HepG2 (cell line): ENCODE measurements around the gene ABRACL. TPM values are rescaled to one million over a fixed set of nuclear protein-coding genes. Genes with fewer than 3 reads are reported as not detected.
A peak's percentile ranks its signal among the peaks of the same experiment; 100 is the strongest.

ENCODE experiments used
- CBFB ChIP-seq: sonication (generic); formaldehyde crosslinking; IDR thresholded peaks from 2 replicates; pipeline ENCODE4 v1.4.0; 2020; ENCODE audit warnings: missing genetic modification reagents
- KDM5A ChIP-seq: fragments of 200-600 bp; sonication (generic); IDR thresholded peaks from 2 replicates; pipeline ENCODE4 v1.7.0; 2018; ENCODE audit warnings: antibody characterized with exemption, mild to moderate bottlenecking, low read length, borderline replicate concordance
- NKX3-1 ChIP-seq: sonication (generic); formaldehyde crosslinking; IDR thresholded peaks from 2 replicates; pipeline ENCODE4 v1.5.0; 2020; ENCODE audit warnings: missing genetic modification reagents
- NR2F2 ChIP-seq: IDR thresholded peaks from 2 replicates; pipeline ENCODE4 v1.6.1; 2012; ENCODE audit warnings: low read depth, inconsistent platforms, borderline replicate concordance
- SETDB1 ChIP-seq: sonication (generic); formaldehyde crosslinking; IDR thresholded peaks from 2 replicates; pipeline ENCODE4 v1.5.1; 2020; ENCODE audit warnings: missing genetic modification reagents, mild to moderate bottlenecking, borderline replicate concordance
- ZMAT3 ChIP-seq: sonication (generic); formaldehyde crosslinking; conservative IDR thresholded peaks from 2 replicates; pipeline ENCODE4 v1.7.0; 2021; ENCODE audit warnings: missing genetic modification reagents
- ZNF232 ChIP-seq: sonication (generic); formaldehyde crosslinking; IDR thresholded peaks from 2 replicates; pipeline ENCODE4 v1.4.0; 2020; ENCODE audit warnings: missing genetic modification reagents, borderline replicate concordance
- ZSCAN25 ChIP-seq: sonication (generic); formaldehyde crosslinking; IDR thresholded peaks from 2 replicates; pipeline ENCODE4 v1.8.0; 2022; ENCODE audit warnings: mild to moderate bottlenecking, missing genetic modification reagents
- polyA plus RNA-seq, 8 experiments: library from polyadenylated mRNA; depleted of rRNA in 3 of 8; stranded (reverse) in 7 of 8; unstranded in 1 of 8; fragments of >200 nt; fragmentation: Illumina TruSeq in 4 of 8; extraction: Trizol in 4 of 8; gene quantifications; 2 replicates each; pipeline versions ENCODE4 v1.2.1 to v1.2.3, GENCODE V29; 2011 to 2016; ENCODE audit warnings: low read depth in 4 of 8, missing spikeins in 1 of 8, mixed read lengths in 1 of 8; ENCODE audit not compliant: insufficient read depth in 1 of 8
- total RNA-seq, 5 experiments: library from RNA; depleted of rRNA; stranded (reverse); fragments of >200 nt; fragmentation: Illumina TruSeq; extraction: Trizol; gene quantifications; 2 replicates each; pipeline ENCODE4 v1.2.3, GENCODE V29; 2016; ENCODE audit warnings: low read depth in 1 of 5
- TF ChIP-seq, protein P1 (sequence below): sonication (generic); formaldehyde crosslinking; IDR thresholded peaks from 2 replicates; pipeline ENCODE4; 2020; ENCODE audit warnings: missing genetic modification reagents, mild to moderate bottlenecking, borderline replicate concordance
- TF ChIP-seq, protein P2 (sequence below): sonication (generic); formaldehyde crosslinking; IDR thresholded peaks from 2 replicates; pipeline ENCODE4 v1.8.1; 2023; ENCODE audit warnings: mild to moderate bottlenecking, inconsistent platforms, moderate library complexity, missing genetic modification reagents, borderline replicate concordance
- TF ChIP-seq, protein P3 (sequence below): sonication (generic); formaldehyde crosslinking; IDR thresholded peaks from 2 replicates; pipeline ENCODE4 v1.4.0; 2020; ENCODE audit warnings: low read depth, missing genetic modification reagents
- TF ChIP-seq, protein P4 (sequence below): sonication (generic); formaldehyde crosslinking; IDR thresholded peaks from 2 replicates; pipeline ENCODE4 v1.4.0; 2020; ENCODE audit warnings: missing genetic modification reagents
- TF ChIP-seq, protein P5 (sequence below), 2 experiments: sonication (generic) in 1 of 2; formaldehyde crosslinking in 1 of 2; IDR thresholded peaks; 2 replicates each; pipeline versions ENCODE4 v1.5.1 to v1.6.1; 2011 to 2020; ENCODE audit warnings: borderline replicate concordance in 1 of 2, low read depth in 1 of 2, low read length in 1 of 2, mild to moderate bottlenecking in 1 of 2, missing genetic modification reagents in 1 of 2, moderate library complexity in 1 of 2

The ABRACL gene
- total and polyA plus RNA-seq, 2 of the 13 experiments (the other 11 are each of a cell fraction or from before 2014, with no cell fraction given) = 1.4 to 5.4 TPM

DNA sequence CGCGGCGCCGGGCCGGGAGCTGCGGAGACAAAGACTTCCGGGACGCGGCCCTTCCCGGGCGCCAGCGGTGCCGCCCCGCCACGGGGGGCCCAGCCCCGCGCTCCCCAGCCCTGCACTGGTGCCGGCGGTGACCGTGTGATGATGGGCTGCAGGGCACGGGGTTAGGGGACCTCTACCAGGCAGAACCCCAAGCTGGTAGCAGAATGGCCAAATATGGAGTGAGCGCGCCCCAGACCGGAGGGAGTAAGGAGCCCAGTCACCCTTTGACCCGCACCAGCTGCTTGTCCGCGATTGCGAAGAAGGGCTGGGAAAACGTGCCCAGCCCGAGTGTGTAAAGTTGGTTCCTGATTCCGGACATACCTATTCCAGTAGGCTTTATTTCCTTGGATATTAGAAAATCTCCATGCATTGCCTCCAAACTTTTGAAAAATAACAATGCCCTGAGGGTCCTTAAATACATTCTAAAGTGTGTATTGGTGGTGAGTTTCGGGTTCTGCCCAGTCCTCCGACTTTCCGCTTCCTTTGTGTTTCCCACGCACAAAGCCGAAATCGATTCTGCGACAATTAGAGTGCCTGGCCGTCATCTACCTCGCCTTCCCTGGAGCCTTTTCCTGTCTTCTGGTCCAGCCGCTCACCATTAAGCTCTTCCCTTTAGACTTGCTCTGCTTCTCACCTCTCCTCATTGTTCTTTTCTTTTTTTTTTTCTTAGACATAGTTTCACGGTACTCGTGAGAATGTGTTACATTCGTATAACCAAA is 1.1 kb downstream of the ABRACL start (continued):
- no peak for TF ChIP-seq KDM5A
- TF ChIP-seq, protein P1, sequence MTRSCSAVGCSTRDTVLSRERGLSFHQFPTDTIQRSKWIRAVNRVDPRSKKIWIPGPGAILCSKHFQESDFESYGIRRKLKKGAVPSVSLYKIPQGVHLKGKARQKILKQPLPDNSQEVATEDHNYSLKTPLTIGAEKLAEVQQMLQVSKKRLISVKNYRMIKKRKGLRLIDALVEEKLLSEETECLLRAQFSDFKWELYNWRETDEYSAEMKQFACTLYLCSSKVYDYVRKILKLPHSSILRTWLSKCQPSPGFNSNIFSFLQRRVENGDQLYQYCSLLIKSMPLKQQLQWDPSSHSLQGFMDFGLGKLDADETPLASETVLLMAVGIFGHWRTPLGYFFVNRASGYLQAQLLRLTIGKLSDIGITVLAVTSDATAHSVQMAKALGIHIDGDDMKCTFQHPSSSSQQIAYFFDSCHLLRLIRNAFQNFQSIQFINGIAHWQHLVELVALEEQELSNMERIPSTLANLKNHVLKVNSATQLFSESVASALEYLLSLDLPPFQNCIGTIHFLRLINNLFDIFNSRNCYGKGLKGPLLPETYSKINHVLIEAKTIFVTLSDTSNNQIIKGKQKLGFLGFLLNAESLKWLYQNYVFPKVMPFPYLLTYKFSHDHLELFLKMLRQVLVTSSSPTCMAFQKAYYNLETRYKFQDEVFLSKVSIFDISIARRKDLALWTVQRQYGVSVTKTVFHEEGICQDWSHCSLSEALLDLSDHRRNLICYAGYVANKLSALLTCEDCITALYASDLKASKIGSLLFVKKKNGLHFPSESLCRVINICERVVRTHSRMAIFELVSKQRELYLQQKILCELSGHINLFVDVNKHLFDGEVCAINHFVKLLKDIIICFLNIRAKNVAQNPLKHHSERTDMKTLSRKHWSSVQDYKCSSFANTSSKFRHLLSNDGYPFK = no peak
- TF ChIP-seq ZNF232 (CRISPR knock-in tag) = 0 out of 2 replicates have a peak, but pooled peaks have one; percentile 43
- TF ChIP-seq, protein P2, sequence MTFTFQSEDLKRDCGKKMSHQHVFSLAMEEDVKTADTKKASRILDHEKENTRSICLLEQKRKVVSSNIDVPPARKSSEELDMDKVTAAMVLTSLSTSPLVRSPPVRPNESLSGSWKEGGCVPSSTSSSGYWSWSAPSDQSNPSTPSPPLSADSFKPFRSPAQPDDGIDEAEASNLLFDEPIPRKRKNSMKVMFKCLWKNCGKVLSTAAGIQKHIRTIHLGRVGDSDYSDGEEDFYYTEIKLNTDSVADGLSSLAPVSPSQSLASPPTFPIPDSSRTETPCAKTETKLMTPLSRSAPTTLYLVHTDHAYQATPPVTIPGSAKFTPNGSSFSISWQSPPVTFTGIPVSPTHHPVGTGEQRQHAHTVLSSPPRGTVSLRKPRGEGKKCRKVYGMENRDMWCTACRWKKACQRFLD (CRISPR knock-in tag) = no peak
- peak; percentile 65 for TF ChIP-seq NR2F2
- TF ChIP-seq SETDB1 (CRISPR knock-in tag) = no peak
- TF ChIP-seq, protein P3, sequence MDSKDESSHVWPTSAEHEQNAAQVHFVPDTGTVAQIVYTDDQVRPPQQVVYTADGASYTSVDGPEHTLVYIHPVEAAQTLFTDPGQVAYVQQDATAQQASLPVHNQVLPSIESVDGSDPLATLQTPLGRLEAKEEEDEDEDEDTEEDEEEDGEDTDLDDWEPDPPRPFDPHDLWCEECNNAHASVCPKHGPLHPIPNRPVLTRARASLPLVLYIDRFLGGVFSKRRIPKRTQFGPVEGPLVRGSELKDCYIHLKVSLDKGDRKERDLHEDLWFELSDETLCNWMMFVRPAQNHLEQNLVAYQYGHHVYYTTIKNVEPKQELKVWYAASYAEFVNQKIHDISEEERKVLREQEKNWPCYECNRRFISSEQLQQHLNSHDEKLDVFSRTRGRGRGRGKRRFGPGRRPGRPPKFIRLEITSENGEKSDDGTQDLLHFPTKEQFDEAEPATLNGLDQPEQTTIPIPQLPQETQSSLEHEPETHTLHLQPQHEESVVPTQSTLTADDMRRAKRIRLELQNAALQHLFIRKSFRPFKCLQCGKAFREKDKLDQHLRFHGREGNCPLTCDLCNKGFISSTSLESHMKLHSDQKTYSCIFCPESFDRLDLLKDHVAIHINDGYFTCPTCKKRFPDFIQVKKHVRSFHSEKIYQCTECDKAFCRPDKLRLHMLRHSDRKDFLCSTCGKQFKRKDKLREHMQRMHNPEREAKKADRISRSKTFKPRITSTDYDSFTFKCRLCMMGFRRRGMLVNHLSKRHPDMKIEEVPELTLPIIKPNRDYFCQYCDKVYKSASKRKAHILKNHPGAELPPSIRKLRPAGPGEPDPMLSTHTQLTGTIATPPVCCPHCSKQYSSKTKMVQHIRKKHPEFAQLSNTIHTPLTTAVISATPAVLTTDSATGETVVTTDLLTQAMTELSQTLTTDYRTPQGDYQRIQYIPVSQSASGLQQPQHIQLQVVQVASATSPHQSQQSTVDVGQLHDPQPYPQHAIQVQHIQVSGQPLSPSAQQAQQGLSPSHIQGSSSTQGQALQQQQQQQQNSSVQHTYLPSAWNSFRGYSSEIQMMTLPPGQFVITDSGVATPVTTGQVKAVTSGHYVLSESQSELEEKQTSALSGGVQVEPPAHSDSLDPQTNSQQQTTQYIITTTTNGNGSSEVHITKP = no peak
- TF ChIP-seq CBFB (CRISPR knock-in tag) = no peak
- 0 out of 2 replicates have a peak, but pooled peaks have one; percentile 20 for TF ChIP-seq ZSCAN25 (CRISPR knock-in tag)
- TF ChIP-seq, protein P4, sequence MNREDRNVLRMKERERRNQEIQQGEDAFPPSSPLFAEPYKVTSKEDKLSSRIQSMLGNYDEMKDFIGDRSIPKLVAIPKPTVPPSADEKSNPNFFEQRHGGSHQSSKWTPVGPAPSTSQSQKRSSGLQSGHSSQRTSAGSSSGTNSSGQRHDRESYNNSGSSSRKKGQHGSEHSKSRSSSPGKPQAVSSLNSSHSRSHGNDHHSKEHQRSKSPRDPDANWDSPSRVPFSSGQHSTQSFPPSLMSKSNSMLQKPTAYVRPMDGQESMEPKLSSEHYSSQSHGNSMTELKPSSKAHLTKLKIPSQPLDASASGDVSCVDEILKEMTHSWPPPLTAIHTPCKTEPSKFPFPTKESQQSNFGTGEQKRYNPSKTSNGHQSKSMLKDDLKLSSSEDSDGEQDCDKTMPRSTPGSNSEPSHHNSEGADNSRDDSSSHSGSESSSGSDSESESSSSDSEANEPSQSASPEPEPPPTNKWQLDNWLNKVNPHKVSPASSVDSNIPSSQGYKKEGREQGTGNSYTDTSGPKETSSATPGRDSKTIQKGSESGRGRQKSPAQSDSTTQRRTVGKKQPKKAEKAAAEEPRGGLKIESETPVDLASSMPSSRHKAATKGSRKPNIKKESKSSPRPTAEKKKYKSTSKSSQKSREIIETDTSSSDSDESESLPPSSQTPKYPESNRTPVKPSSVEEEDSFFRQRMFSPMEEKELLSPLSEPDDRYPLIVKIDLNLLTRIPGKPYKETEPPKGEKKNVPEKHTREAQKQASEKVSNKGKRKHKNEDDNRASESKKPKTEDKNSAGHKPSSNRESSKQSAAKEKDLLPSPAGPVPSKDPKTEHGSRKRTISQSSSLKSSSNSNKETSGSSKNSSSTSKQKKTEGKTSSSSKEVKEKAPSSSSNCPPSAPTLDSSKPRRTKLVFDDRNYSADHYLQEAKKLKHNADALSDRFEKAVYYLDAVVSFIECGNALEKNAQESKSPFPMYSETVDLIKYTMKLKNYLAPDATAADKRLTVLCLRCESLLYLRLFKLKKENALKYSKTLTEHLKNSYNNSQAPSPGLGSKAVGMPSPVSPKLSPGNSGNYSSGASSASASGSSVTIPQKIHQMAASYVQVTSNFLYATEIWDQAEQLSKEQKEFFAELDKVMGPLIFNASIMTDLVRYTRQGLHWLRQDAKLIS = no peak
- TF ChIP-seq, protein P5, sequence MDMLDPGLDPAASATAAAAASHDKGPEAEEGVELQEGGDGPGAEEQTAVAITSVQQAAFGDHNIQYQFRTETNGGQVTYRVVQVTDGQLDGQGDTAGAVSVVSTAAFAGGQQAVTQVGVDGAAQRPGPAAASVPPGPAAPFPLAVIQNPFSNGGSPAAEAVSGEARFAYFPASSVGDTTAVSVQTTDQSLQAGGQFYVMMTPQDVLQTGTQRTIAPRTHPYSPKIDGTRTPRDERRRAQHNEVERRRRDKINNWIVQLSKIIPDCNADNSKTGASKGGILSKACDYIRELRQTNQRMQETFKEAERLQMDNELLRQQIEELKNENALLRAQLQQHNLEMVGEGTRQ (IDR thresholded peaks at IDR 0.05; ENCODE audit: low read depth, low read length) = no peak
- TF ChIP-seq, protein P5 (CRISPR knock-in tag; IDR thresholded peaks at IDR 0.05; ENCODE audit: borderline replicate concordance) = peak; percentile 9; the same call in 1 of the 2 replicates
- no peak for TF ChIP-seq NKX3-1 (CRISPR knock-in tag)
- 0 out of 2 replicates have a peak, but pooled peaks have one; percentile 24 for TF ChIP-seq ZMAT3
